ENCODE measurements around the gene SH3PXD2B.
A peak's percentile ranks its signal among the peaks of the same experiment; 100 is the strongest.

- TF ChIP-seq EZH2 (IDR thresholded peaks at IDR 0.05; ENCODE audit: borderline replicate concordance, low read length), result no peak
- peak; percentile 67 for TF ChIP-seq CTCF (IDR thresholded peaks at IDR 0.05; ENCODE audit: low read length)
Measured at GRCh38 chr5:172450861-172451695, 3.2 kb downstream of the SH3PXD2B start.

All from OCI-LY1 (cell line).